HCT116 (cell line): ENCODE measurements around the gene ERG. TPM values are rescaled to one million over a fixed set of nuclear protein-coding genes. Genes with fewer than 3 reads are reported as not detected.

ENCODE experiments used
- ATAC-seq: fragments of 200-7000 bp; cut with Tn5 transposase; 2 replicates; pipeline ENCODE4 v1.9.1; 2020; ENCODE audit warnings: mild to moderate bottlenecking, moderate library complexity
- BruUV-seq: library from RNA; stranded (reverse); fragments of 400-500 nt; replicated peaks from 2 replicates; lab custom pipeline; 2021; lab: Mats Ljungman, UMichigan
- CTCF ChIA-PET: fragments of 300-600 bp; sonication (Branson Sonifier 250); formaldehyde crosslinking; loops from one replicate; lab custom pipeline; 2021; ENCODE audit warnings: antibody characterized with exemption; lab: Charles Lee
- POLR2A ChIA-PET: fragments of 300-600, 350-600 bp; sonication (Branson Sonifier 250); formaldehyde crosslinking; loops from one replicate; lab custom pipeline; 2021; ENCODE audit warnings: antibody characterized with exemption; lab: Charles Lee
- RAD21 ChIA-PET, 2 experiments: fragments of 300-600 bp; sonication (Branson Sonifier 250); formaldehyde crosslinking; loops; one replicate each; lab custom pipeline; 2023; ENCODE audit warnings: low total read pairs in 2 of 2; ENCODE audit not compliant: uncharacterized antibody in 2 of 2, unreplicated experiment in 2 of 2, low non-redundant PET in 1 of 2; lab: Charles Lee
- DNase-seq: peaks from one replicate; pipeline ENCODE4 v3.0.0-alpha.2; 2010; ENCODE audit warnings: low read depth, low spot score
- H2AFZ ChIP-seq: fragments of 200-600 bp; shearing (Covaris generic), sonication (generic); 2 replicates; pipeline ENCODE4 v1.6.1; 2017; ENCODE audit warnings: low read depth, mixed run types, mixed read lengths, antibody characterized with exemption, low read length; ENCODE audit not compliant: poor library complexity, severe bottlenecking
- H3K27ac ChIP-seq: 2 replicates; pipeline ENCODE4 v1.5.1; 2012; ENCODE audit warnings: low read depth, low read length
- H3K27me3 ChIP-seq: fragments of 200-600 bp; sonication (generic); 2 replicates; pipeline ENCODE4 v1.6.1; 2016; ENCODE audit warnings: mixed run types, low read length, mixed read lengths; ENCODE audit not compliant: insufficient read depth
- H3K36me3 ChIP-seq, 2 experiments: fragments of 200-500 bp in 1 of 2; fragments of 200-600 bp in 1 of 2; sonication (Bioruptor generic) in 1 of 2; sonication (generic) in 1 of 2; 2 replicates each; pipeline versions ENCODE4 v1.5.1 to v1.6.1; 2014 to 2016; ENCODE audit warnings: low read length in 2 of 2, inconsistent platforms in 1 of 2, mixed read lengths in 1 of 2, mixed run types in 1 of 2; ENCODE audit not compliant: insufficient read depth in 2 of 2, control insufficient read depth in 1 of 2
- H3K4me1 ChIP-seq, 2 experiments: fragments of 200-600 bp in 1 of 2; sonication (generic) in 1 of 2; 2 replicates each; pipeline versions ENCODE4 v1.5.1 to v1.6.1; 2012 to 2017; ENCODE audit warnings: low read length in 2 of 2, inconsistent platforms in 1 of 2, mild to moderate bottlenecking in 1 of 2, mixed read lengths in 1 of 2, mixed run types in 1 of 2, moderate library complexity in 1 of 2; ENCODE audit not compliant: insufficient read depth in 2 of 2, control insufficient read depth in 1 of 2
- H3K4me2 ChIP-seq: fragments of 200-600 bp; sonication (generic); 2 replicates; pipeline ENCODE4 v1.6.1; 2017; ENCODE audit warnings: mixed run types, low read length, mixed read lengths
- H3K4me3 ChIP-seq, 2 experiments: fragments of 200-600 bp in 1 of 2; sonication (generic) in 1 of 2; replicated peaks in 1 of 2; 2 replicates each; pipeline ENCODE4 v1.5.1; 2011 to 2016; ENCODE audit warnings: low read length in 2 of 2, control low read depth in 1 of 2, low read depth in 1 of 2, mild to moderate bottlenecking in 1 of 2, mixed read lengths in 1 of 2, mixed run types in 1 of 2
- H3K79me2 ChIP-seq: fragments of 200-600 bp; sonication (generic); 2 replicates; pipeline ENCODE4 v1.6.1; 2017; ENCODE audit warnings: mild to moderate bottlenecking, mixed run types, low read length, moderate library complexity, mixed read lengths; ENCODE audit not compliant: insufficient read depth
- H3K9ac ChIP-seq: fragments of 200-600 bp; sonication (generic); 2 replicates; pipeline ENCODE4 v1.6.1; 2016; ENCODE audit warnings: low read length, mixed read lengths
- H3K9me2 ChIP-seq: fragments of 200-600 bp; sonication (generic), shearing (Covaris generic); 2 replicates; pipeline ENCODE4 v1.6.1; 2017; ENCODE audit warnings: mixed run types, mild to moderate bottlenecking, moderate library complexity; ENCODE audit not compliant: insufficient read depth
- H3K9me3 ChIP-seq, 2 experiments: fragments of 200-500 bp in 1 of 2; fragments of 200-600 bp in 1 of 2; sonication (Bioruptor generic) in 1 of 2; sonication (generic) in 1 of 2; 2 replicates each; pipeline ENCODE4 v1.6.1; 2014 to 2017; ENCODE audit warnings: low read length in 2 of 2, mixed read lengths in 2 of 2, inconsistent platforms in 1 of 2, low read depth in 1 of 2, mild to moderate bottlenecking in 1 of 2, mixed run types in 1 of 2, moderate library complexity in 1 of 2; ENCODE audit not compliant: control insufficient read depth in 1 of 2, insufficient read depth in 1 of 2
- H4K20me1 ChIP-seq: fragments of 200-600 bp; sonication (generic), shearing (Covaris generic); 2 replicates; pipeline ENCODE4 v1.6.1; 2017; ENCODE audit warnings: mixed run types, mild to moderate bottlenecking, moderate library complexity; ENCODE audit not compliant: insufficient read depth
- CEBPB ChIP-seq: IDR thresholded peaks from 2 replicates; pipeline ENCODE4 v1.6.1; 2012; ENCODE audit warnings: low read depth
- ELF1 ChIP-seq: IDR thresholded peaks from 2 replicates; pipeline ENCODE4 v1.6.1; 2012; ENCODE audit warnings: low read depth, borderline replicate concordance
- EZH2phosphoT487 ChIP-seq: fragments of 200-600 bp; IDR thresholded peaks from 2 replicates; pipeline ENCODE4 v1.6.1; 2018; ENCODE audit warnings: antibody characterized with exemption, borderline replicate concordance
- FOSL1 ChIP-seq: IDR thresholded peaks from 2 replicates; pipeline ENCODE4 v1.6.1; 2012; ENCODE audit warnings: low read depth
- JUND ChIP-seq: IDR thresholded peaks from 2 replicates; pipeline ENCODE4 v1.6.1; 2012
- POLR2A ChIP-seq: IDR thresholded peaks from 2 replicates; pipeline ENCODE4 v1.7.0; 2011; ENCODE audit warnings: borderline replicate concordance; ENCODE audit not compliant: insufficient read depth, insufficient read length; ENCODE audit errors: extremely low read depth
- POLR2AphosphoS5 ChIP-seq: IDR thresholded peaks from 2 replicates; pipeline ENCODE4 v1.6.1; 2011; ENCODE audit warnings: mild to moderate bottlenecking, low read depth, low read length, moderate library complexity
- RAD21 ChIP-seq: IDR thresholded peaks from 2 replicates; pipeline ENCODE4 v1.6.1; 2012; ENCODE audit warnings: low read depth, mild to moderate bottlenecking
- SIN3A ChIP-seq: IDR thresholded peaks from 2 replicates; pipeline ENCODE4 v1.6.1; 2012; ENCODE audit warnings: low read depth
- SRF ChIP-seq: IDR thresholded peaks from 2 replicates; pipeline ENCODE4 v1.6.1; 2012; ENCODE audit warnings: low read depth
- ZFX ChIP-seq: fragments of 450-650 bp; IDR thresholded peaks from 2 replicates; pipeline ENCODE4 v1.6.1; 2017
- ZNF274 ChIP-seq: fragments of 200-500 bp; sonication (Bioruptor generic); IDR thresholded peaks from 2 replicates; pipeline ENCODE4 v1.6.1; 2014; ENCODE audit warnings: mild to moderate bottlenecking, low read depth, low read length, inconsistent platforms
- intact Hi-C: fragments of 100-400 bp; cut with micrococcal nuclease; formaldehyde crosslinking; loops from 2 replicates; pipeline ENCODE4 v1.10.0; 2022
- total RNA-seq: library from RNA; stranded (reverse); gene quantifications from one replicate; pipeline ENCODE4 v1.2.1, GENCODE V29; 2021; ENCODE audit not compliant: unreplicated experiment
- TF ChIP-seq, protein P1 (sequence below), 3 experiments: fragments of 200-600 bp in 1 of 3; sonication (generic) in 1 of 3; IDR thresholded peaks in 2 of 3; conservative IDR thresholded peaks in 1 of 3; 2 replicates each; pipeline ENCODE4 v1.5.1; 2012 to 2017; ENCODE audit warnings: low read depth in 2 of 3, low read length in 2 of 3, antibody characterized with exemption in 1 of 3, borderline replicate concordance in 1 of 3, control low read depth in 1 of 3, mild to moderate bottlenecking in 1 of 3, mixed read lengths in 1 of 3, mixed run types in 1 of 3, moderate library complexity in 1 of 3; ENCODE audit not compliant: insufficient read depth in 1 of 3

ERG gene
- total RNA-seq, 1 experiment from 2014 or later, result 0.17 TPM

DNA sequence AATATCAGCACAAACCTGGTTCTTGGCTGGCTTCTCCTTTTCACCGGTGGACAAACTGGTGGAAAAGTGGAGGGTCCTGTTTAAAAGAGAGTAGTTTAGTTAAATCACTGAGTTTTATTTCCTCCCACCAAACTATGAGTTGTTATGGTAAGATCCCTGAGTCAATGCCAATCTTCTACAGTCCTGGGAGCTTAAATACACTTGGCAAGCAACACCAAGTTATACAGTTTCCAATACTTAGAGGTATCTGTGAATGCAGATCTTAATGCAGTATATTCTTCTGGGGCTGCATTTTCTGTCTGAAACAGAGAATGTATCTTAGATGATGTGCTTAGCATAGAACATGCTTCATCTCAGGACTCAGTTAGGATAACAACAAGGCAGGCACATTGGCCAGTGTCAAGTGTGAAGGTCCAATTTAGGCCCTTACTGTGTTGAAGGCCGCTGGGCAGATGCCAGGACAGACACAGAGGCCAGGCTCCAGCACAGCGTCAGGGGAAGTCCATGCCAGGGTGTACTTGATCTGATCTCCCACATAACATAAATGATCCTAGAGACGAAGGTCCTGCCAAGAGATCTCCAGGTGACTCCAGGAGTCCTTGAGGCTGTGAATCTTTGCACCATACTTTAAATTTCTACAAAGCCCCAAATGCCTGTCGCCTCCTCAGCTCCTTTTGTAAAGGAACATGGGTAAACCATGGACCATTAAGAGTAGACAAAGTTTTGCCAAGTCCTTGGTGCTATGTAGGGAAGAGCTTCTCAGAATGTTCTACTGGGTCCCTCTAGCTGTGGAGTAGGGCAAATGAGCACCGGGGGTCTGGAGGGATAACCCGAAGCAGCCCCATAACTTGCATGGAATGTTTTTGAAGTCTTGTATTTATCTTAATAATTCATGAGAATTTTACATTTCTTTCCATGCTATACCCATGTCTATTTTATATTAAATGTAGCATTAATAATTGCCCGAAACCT lies 164.7 kb downstream of the ERG start:
- Histone ChIP-seq H3K4me3 (no peak overlapping the region), H3K9me2 (no peaks in the 10 kb centered on the region), H3K27ac (no peak overlapping the region), H3K9me3 (no peaks in the 10 kb centered on the region), H3K36me3 (no peaks in the 10 kb centered on the region), H3K79me2 (no peaks in the 10 kb centered on the region), H3K27me3 (no peaks in the 10 kb centered on the region), H3K4me1 (no peaks in the 10 kb centered on the region), H3K4me2 (no peak overlapping the region), H4K20me1 (no peaks in the 10 kb centered on the region), H2AFZ (no peak overlapping the region), H3K9ac (no peak overlapping the region)
- POLR2A ChIA-PET, result no interaction called here
- BruUV-seq, result no TSS peak
- intact Hi-C loops, result no loop called here
- DNase-seq, result no peak
- TF ChIP-seq, protein P1, sequence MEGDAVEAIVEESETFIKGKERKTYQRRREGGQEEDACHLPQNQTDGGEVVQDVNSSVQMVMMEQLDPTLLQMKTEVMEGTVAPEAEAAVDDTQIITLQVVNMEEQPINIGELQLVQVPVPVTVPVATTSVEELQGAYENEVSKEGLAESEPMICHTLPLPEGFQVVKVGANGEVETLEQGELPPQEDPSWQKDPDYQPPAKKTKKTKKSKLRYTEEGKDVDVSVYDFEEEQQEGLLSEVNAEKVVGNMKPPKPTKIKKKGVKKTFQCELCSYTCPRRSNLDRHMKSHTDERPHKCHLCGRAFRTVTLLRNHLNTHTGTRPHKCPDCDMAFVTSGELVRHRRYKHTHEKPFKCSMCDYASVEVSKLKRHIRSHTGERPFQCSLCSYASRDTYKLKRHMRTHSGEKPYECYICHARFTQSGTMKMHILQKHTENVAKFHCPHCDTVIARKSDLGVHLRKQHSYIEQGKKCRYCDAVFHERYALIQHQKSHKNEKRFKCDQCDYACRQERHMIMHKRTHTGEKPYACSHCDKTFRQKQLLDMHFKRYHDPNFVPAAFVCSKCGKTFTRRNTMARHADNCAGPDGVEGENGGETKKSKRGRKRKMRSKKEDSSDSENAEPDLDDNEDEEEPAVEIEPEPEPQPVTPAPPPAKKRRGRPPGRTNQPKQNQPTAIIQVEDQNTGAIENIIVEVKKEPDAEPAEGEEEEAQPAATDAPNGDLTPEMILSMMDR (IDR thresholded peaks at IDR 0.05 in 2 of 3, conservative IDR thresholded peaks at IDR 0.05 in 1 of 3; ENCODE audit: borderline replicate concordance in 1 of 3, insufficient read depth in 1 of 3, low read depth in 2 of 3, low read length in 2 of 3), result no peak
- no peak for TF ChIP-seq JUND
- TF ChIP-seq SIN3A, result no peak
- no peak for ATAC-seq
- CTCF ChIA-PET, result no interaction called here
- RAD21 ChIA-PET, result no interaction called here

DNA sequence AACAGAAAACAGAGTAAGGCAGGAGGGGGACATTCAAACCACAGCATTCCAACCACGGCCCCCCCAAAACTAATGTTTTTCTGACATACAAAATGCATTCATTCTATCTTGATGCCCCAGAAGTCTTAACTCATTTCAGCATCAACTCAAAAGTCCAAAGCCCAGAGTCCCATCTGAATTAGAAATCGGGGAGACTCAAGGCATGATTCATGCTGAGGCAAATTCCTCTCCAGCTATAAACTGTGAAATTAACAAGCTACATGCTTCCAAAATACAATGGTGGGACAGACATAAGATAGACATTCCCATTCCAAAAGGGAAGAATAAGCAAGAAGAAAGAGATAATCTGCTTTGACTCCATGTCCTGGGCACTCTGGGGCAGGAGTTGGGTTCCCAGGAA lies 167.6 kb downstream of the ERG start:
- Histone ChIP-seq H3K4me2 (no peak overlapping the region), H3K4me3 (no peak overlapping the region), H2AFZ (no peak overlapping the region), H3K36me3 (no peaks in the 10 kb centered on the region), H3K9me2 (no peaks in the 10 kb centered on the region), H3K27me3 (no peaks in the 10 kb centered on the region), H3K79me2 (no peaks in the 10 kb centered on the region), H3K9me3 (peaks cover 0 to under 1% of the 10 kb centered on the region in 2 experiments; a peak in 1 of 4 replicates), H3K27ac (no peak overlapping the region), H3K4me1 (no peaks in the 10 kb centered on the region), H3K9ac (no peak overlapping the region), H4K20me1 (no peaks in the 10 kb centered on the region)
- ChIA-PET CTCF (no interaction called here), RAD21 (no interaction called here), POLR2A (no interaction called here)
- intact Hi-C loops, result no loop called here
- no TSS peak for BruUV-seq
- TF ChIP-seq POLR2AphosphoS5 (no peak), CEBPB (no peak), FOSL1 (no peak), SRF (no peak), ELF1 (no peak), EZH2phosphoT487 (no peak), SIN3A (no peak), ZFX (no peak), RAD21 (no peak), ZNF274 (no peak), POLR2A (no peak)
- TF ChIP-seq, protein P1 (IDR thresholded peaks at IDR 0.05 in 2 of 3, conservative IDR thresholded peaks at IDR 0.05 in 1 of 3; ENCODE audit: borderline replicate concordance in 1 of 3, insufficient read depth in 1 of 3, low read depth in 2 of 3, low read length in 2 of 3), result no peak
- ATAC-seq (no peak), DNase-seq (no peak)
